OCI-LY7 (cell line): ENCODE results near the gene PAM16. TPM values are rescaled to one million over a fixed set of nuclear protein-coding genes. Genes with fewer than 3 reads are reported as not detected.

ENCODE experiments used
- BruUV-seq: library from RNA; stranded (reverse); fragments of 400-500 nt; replicated peaks from 2 replicates; lab custom pipeline; 2021; lab: Mats Ljungman, UMichigan
- CTCF ChIA-PET: fragments of 300-600 bp; sonication (Branson Sonifier 250); formaldehyde crosslinking; loops from one replicate; lab custom pipeline; 2022; ENCODE audit warnings: antibody characterized with exemption; ENCODE audit not compliant: unreplicated experiment; lab: Charles Lee
- POLR2A ChIA-PET: fragments of 300-600 bp; sonication (Branson Sonifier 250); formaldehyde crosslinking; loops from one replicate; lab custom pipeline; 2022; ENCODE audit warnings: antibody characterized with exemption; lab: Charles Lee
- DNase-seq: peaks from one replicate; pipeline ENCODE4 v3.0.0-alpha.2; 2015; ENCODE audit warnings: low spot score
- H2AFZ ChIP-seq: fragments of 200-600 bp; sonication (generic), shearing (Covaris generic); 2 replicates; pipeline ENCODE4 v1.6.1; 2014; ENCODE audit warnings: mild to moderate bottlenecking, antibody characterized with exemption, low read length, moderate library complexity
- H3K27ac ChIP-seq: fragments of 200-600 bp; sonication (generic); 2 replicates; pipeline ENCODE4 v1.5.1; 2014; ENCODE audit warnings: mixed run types, low read depth, mild to moderate bottlenecking, moderate library complexity, low read length, inconsistent platforms; ENCODE audit not compliant: poor library complexity, severe bottlenecking
- H3K36me3 ChIP-seq: fragments of 200-600 bp; sonication (generic); 2 replicates; pipeline ENCODE4 v1.6.1; 2014; ENCODE audit warnings: mild to moderate bottlenecking, antibody characterized with exemption, low read length, moderate library complexity, mixed read lengths; ENCODE audit not compliant: insufficient read depth
- H3K4me1 ChIP-seq: fragments of 200-600 bp; sonication (generic); 2 replicates; pipeline ENCODE4 v1.5.1; 2014; ENCODE audit warnings: mild to moderate bottlenecking, low read length; ENCODE audit not compliant: insufficient read depth, poor library complexity, severe bottlenecking
- H3K4me2 ChIP-seq: fragments of 200-600 bp; sonication (generic); 2 replicates; pipeline ENCODE4 v1.6.1; 2014; ENCODE audit warnings: mild to moderate bottlenecking, low read length
- H3K4me3 ChIP-seq: fragments of 200-600 bp; sonication (generic); 2 replicates; pipeline ENCODE4 v1.5.1; 2014; ENCODE audit warnings: mild to moderate bottlenecking, low read depth, low read length; ENCODE audit not compliant: poor library complexity, severe bottlenecking
- H3K79me2 ChIP-seq: fragments of 200-600 bp; sonication (generic); 2 replicates; pipeline ENCODE4 v1.6.1; 2016; ENCODE audit warnings: low read depth, mild to moderate bottlenecking, low read length, moderate library complexity, mixed read lengths; ENCODE audit not compliant: insufficient read depth
- H3K9me2 ChIP-seq: fragments of 200-600 bp; sonication (generic); 2 replicates; pipeline ENCODE4 v1.6.1; 2016; ENCODE audit warnings: mild to moderate bottlenecking, low read length, mixed read lengths; ENCODE audit not compliant: insufficient read depth
- H3K9me3 ChIP-seq: fragments of 200-600 bp; sonication (generic); 2 replicates; pipeline ENCODE4 v1.6.1; 2014; ENCODE audit warnings: mild to moderate bottlenecking, mixed run types, low read length, mixed read lengths
- H4K20me1 ChIP-seq: fragments of 200-600 bp; sonication (generic); 2 replicates; pipeline ENCODE4 v1.6.1; 2014; ENCODE audit warnings: mild to moderate bottlenecking, antibody characterized with exemption, low read length, moderate library complexity, mixed read lengths; ENCODE audit not compliant: insufficient read depth
- CTCF ChIP-seq: fragments of 200-600 bp; sonication (generic); conservative IDR thresholded peaks from 2 replicates; pipeline ENCODE4 v1.5.1; 2014; ENCODE audit warnings: mild to moderate bottlenecking, antibody characterized with exemption, low read length, moderate library complexity, mixed read lengths
- EZH2phosphoT487 ChIP-seq: fragments of 200-600 bp; sonication (generic); IDR thresholded peaks from 2 replicates; pipeline ENCODE4 v1.6.1; 2018; ENCODE audit warnings: low read depth, borderline replicate concordance, mild to moderate bottlenecking, mixed run types, antibody characterized with exemption, low read length, moderate library complexity, mixed read lengths
- intact Hi-C: fragments of 100-400 bp; cut with micrococcal nuclease; formaldehyde crosslinking; loops from one replicate; pipeline ENCODE4 v1.10.0; 2022; ENCODE audit not compliant: unreplicated experiment
- total RNA-seq, 2 experiments: library from RNA; depleted of rRNA in 1 of 2; stranded (reverse); fragments of >200 nt in 1 of 2; shearing (Covaris generic) in 1 of 2; gene quantifications; 2 replicates each; pipeline ENCODE4 v1.2.3, GENCODE V29; 2014 to 2022

The PAM16 gene
- total RNA-seq, 2 experiments from 2014 or later = 80.6 to 82.4 TPM

DNA sequence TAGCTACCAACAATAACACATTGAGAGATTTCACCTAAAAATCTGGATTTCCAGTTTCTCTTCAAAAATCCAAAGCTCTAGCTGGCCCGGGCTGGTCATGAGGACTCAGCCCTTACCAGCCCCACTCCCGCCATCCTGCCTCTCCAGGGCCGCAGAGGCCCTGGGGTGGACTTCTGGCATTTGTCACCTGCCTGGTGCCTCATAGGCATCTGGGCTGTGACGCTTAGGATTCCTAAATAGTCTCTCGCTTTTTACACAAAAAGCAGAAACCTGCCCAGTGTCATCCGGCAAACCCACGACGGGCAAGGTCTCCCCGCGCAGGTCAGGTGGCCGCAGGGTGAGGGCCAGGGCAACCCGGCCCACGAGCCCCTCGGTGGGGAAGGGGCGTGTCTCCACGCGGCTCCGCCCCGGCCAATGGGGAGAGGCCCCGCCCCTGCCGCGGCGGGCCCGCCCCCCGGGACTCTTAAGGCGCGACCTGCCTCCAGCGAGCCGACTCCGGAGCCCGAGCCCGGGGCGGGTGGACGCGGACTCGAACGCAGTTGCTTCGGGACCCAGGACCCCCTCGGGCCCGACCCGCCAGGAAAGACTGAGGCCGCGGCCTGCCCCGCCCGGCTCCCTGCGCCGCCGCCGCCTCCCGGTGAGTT is 20.4 kb upstream of the PAM16 start, which contains the start of gene VASN:
TSS of gene VASN (plus strand) at position 492 of the 644 bp plus-strand sequence. CDS start 9,030 bp downstream, outside the sequence.
- BruUV-seq = no TSS peak
- H3K79me2 ChIP-seq = no peaks in the 10 kb centered on the region
- intact Hi-C loops = no loop called here
- peaks cover 22% of the 10 kb centered on the region for H3K4me1 ChIP-seq
- peaks cover 10% of the 10 kb centered on the region; the same call in 1 of the 2 replicates for H3K36me3 ChIP-seq
- TF ChIP-seq EZH2phosphoT487 (no peak), CTCF (no peak)
- H3K9me2 ChIP-seq = no peaks in the 10 kb centered on the region
- DNase-seq = peak; percentile 64
- H3K4me3 ChIP-seq = peak within 1 kb of the TSS; percentile 54
- ChIA-PET POLR2A (no interaction called here), CTCF (no interaction called here)
- no peak within 1 kb of the TSS for H2AFZ ChIP-seq
- H3K27ac ChIP-seq = no peak within 1 kb of the TSS
- peak within 1 kb of the TSS; percentile 64 for H3K4me2 ChIP-seq
- H3K9me3 ChIP-seq = no peaks in the 10 kb centered on the region
- peaks cover 6% of the 10 kb centered on the region; the same call in 1 of the 2 replicates for H4K20me1 ChIP-seq

DNA sequence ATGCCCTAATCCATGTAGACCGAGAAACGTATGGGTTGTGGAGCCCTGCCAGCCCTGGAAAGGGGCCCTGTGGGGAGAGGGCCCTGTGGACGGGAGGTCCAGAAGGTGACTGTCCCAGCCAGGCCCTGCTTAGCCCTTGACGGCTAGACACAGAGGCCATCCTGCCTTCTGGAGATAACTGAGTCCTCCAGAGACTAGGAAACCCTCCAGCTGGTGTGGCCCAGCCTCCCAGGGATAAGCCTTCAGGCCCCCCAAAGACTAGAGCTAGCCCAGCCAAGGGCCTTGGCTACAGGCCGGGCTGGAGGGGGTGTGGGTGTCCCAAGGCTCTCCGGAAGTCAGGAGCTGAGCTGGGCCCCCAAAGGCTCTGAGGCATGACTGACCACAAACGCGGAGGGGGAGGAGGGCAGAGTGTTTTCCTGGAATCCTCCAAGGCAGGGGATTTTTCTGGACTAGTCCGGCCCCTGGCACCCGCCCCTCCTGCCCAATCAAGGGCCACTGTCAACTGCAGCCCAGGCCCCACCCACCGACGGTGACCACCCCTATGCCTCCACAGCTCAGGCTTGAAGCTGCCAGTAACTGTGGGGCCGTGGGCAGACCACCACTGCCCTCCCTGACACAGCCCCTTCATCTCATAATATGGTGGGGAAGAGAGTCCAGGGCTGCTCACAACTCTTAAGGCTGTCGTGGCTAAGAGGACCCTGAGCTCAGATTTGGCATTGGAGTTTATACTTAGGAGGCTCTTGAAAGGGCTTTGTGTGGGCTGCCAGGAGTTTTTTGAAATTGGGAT is 19.6 kb upstream of the PAM16 start:
- TF ChIP-seq CTCF = no peak
- TF ChIP-seq EZH2phosphoT487 = no peak
- H3K9me3 ChIP-seq = no peaks in the 10 kb centered on the region
- no peak overlapping the region for H3K27ac ChIP-seq
- H3K4me3 ChIP-seq = no peak overlapping the region
- H3K9me2 ChIP-seq = no peaks in the 10 kb centered on the region
- ChIA-PET CTCF (no interaction called here), POLR2A (interaction anchor here (0.5 to 1.3 kb wide), 2 partner anchors 18 to 26 kb away, joined by 3 read pairs; no protein-coding TSS in a partner anchor)
- H3K4me1 ChIP-seq = peaks cover 22% of the 10 kb centered on the region
- intact Hi-C loops = no loop called here
- no TSS peak for BruUV-seq
- no peak overlapping the region for H3K4me2 ChIP-seq
- peaks cover 6% of the 10 kb centered on the region; the same call in 1 of the 2 replicates for H4K20me1 ChIP-seq
- H3K36me3 ChIP-seq = peaks cover 10% of the 10 kb centered on the region; the same call in 1 of the 2 replicates
- no peak for DNase-seq
- H2AFZ ChIP-seq = no peak overlapping the region
- no peaks in the 10 kb centered on the region for H3K79me2 ChIP-seq
